GM19463 (cell line): ENCODE measurements around the gene GRAP.
A peak's percentile ranks its signal among the peaks of the same experiment; 100 is the strongest.

Experiments
- ATAC-seq: cut with Tn5 transposase; IDR thresholded peaks from one replicate; pipeline ENCODE4 v1.9.1; 2021; ENCODE audit warnings: mild to moderate bottlenecking, moderate library complexity; ENCODE audit not compliant: unreplicated experiment

Gene GRAP

GRCh38 chr17:19004421-19005136 lies 42.2 kb downstream of the GRAP start, which contains the start of gene FAM83G:
Gene FAM83G (minus strand): TSS chr17:19004764. CDS start chr17:19004041, 723 bp downstream.
- peak; percentile 86 for ATAC-seq

DNA sequence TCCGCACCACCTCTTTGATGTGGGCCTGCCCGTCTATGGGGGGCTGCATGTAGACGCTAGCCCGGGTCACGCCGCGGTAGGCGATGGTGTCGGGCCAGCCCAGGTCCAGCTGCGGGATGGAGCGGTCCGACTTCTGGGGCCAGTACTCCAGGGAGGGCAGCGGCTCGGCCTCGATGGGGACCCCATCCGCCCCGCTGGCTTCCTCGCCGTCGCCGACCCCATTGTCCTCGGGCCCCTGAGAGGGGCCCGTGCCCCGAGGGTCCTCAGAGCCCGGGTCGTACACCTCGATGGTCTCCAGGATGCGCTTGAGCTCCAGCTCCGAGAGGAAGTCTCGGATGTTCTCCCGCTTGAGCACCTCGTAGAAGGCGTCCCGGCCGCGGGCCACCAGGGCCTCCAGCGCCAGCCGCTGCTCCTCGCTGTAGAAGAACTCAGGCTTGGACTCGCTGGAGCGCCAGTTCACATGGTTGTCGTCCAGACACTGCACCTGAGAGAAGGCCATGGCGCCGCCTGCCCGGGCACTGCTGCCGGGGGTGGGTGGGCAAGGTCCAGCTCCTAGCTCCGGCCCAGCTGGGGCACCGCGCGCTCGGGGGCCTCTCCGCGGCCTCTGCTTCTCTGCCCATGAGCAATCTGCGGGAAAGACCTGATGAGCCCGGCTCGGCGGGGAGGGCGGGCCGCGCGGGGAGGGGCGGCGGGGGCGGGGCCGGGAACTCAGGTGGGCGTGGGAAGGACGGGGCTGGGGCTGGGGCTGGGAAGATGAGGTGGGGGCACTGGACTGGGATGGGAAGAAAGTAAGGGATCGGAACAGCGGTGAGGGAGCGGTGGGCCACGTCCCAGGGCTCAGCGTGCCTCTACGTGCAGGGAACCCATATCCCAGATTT lies 43.0 kb downstream of the GRAP start:
- peak; percentile 31 for ATAC-seq

DNA sequence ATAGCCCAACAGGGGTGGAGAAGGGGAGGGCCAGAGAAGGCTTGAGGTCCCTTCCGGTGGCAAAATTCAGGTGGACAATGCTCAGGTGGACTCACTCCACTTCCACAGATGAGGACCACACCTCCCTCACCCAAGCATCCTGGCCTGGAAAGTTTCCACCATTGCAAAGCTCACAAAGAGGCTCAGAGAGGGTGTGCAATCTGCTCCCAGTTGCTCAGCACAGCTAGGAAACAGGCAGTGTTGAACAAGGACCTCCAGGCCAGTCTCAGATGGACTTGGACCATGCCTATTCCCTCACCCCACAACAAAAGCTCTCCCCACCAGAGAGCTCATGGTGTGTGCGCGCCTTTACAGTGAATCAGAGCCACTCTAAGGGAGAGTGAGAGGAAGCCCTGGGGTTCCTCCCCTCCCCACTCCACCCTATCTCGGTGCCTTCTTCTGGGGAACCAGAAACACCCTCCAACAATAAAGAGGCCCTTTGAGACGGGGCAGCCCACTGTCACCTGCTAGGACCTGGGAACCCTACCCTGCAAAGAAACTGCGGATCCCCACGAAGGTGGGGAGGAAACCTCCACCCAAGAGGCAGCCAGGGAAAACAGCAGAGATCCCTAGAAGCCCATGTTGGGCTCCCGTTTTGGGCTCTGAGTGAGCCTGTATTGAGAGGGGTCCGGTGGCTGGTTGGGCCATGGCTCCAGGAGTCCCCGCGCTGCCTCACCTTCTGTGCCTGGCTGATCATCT lies 43.8 kb downstream of the GRAP start:
- no peak for ATAC-seq

DNA sequence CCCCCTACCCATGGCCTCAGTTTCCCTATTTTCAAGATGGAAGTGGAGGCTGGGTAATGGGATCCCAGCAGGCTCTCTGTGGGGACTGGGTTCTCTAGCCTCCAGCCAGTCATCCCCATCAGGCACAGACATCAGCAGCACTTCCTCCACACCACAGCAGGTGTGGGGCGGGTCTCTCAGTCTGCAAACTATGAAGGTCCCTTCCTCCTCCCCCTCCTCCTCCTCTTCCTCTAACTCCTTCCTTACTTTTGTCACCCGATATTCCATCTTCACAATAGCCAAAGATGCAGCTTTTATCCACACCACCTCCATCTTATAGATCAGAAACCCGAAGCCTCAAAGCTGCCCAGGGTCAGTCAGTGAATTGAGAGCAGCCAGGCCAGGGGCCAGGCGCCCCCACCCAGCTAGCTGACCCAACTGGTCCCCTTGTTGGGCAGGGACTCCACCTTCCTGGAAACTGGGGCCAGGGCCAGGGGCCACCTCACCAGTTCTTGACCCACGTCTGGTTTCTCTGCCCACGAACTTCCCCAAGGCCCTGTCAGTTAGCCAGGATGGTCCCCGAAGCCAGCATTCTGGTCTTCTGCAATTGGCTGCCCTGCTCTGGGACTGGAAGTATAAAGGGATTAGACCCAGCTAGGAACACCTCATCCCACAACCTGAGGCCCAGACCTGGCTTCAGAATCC lies 44.7 kb downstream of the GRAP start:
- ATAC-seq = no peak

DNA sequence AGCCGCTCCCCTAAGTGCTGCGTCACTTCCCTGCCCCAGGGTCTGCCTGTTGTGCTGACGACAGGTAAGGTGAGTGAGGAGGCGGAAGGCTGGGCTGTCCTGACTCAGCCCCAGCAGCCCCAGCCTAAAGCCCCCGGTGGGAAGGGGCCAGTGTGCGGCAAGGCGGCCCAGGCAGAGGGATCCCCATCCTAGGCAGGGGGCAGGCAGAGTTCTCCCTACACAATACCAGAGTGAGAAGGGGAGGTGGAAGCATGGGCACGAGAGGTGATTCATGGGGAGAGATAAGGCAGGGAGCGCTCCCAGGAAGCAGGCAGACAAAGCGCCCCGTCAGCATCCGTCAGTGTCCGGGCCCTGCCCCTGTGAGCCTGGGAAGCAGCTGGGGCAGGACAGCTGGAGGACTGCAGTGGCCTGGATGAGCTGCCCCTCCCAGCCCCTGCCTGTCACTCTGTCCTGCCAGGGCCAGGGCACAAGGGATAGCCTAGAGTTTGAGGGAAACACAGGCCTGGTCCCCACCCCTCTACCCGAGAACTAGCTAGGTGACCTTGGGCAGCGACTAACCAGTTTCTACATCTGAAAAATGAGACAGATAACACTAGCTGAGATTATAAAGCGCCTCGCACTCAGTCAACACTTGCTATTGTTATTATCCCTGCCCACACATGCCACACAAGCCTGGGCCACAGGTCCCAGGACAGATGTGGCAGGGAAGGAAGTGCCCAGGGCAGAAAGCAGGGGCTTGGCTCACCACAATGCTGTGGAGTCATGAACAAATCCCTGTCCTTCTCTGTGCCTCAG lies 46.0 kb downstream of the GRAP start:
- ATAC-seq = no peak

DNA sequence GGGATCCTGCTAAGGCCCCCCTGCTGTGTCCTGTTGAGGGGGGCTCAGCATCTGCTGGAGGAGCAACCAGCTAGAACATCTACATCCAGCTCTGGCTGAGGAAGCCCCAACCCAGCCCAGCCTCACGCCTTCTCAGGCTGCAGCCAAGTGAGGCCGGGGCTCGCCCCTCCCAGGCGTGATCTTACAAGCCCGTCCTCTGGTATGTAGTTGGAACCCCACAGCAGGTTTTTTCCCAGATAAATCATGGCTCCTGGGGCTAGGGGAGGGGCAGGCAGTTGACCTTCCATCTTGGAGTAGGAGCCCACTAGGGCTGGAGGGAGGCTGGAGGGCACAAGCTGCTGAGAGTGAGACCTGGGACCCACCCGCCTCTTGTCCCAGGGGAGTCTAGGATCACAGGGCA lies 46.8 kb downstream of the GRAP start:
- ATAC-seq = no peak

GRCh38 chr17:18999394-18999793 lies 47.4 kb downstream of the GRAP start:
- no peak for ATAC-seq

- no peak for ATAC-seq
Observed at GRCh38 chr17:18997650-18998196, 49.0 kb downstream of the GRAP start.

DNA sequence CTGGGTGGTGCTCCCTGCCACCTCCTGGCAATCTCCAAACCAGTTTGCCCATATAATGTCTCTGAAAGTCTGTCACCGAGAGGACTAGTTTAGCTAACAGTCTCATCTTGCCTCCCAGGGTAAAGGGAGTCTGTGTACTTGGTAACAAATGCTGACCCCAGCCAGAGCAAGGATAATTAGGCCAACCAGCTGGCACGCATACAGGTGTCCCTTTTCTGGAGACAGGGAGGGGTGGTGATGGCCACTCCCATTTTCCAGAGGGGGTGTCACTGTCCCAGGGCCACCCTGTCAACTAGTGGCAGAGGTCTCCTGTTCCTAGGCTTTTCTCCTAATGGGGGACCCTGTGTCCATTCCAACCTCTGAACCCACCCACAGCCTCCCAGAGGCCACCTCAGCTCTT lies 50.3 kb downstream of the GRAP start:
- ATAC-seq = no peak

DNA sequence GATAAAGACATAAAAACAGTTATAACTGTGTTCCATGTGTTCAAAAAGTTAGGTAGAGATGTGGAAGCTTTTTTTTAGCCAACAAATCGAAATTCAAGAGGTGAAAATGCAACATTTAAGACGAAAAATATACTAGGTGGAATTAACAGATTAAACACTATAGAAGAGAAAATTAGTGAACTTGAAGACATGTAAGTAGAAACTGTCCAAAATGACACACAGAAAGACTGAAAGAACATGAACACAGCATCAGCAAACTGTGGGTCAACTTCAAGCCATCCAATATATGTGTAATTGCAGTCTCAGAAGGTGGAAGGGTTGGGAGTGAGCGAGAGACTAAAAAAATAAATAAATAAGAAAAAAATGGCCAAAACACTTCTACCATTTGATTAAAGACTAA lies 51.5 kb downstream of the GRAP start:
- ATAC-seq = no peak

- no peak for ATAC-seq
Observed at GRCh38 chr17:18994631-18995030, 52.1 kb downstream of the GRAP start.

- ATAC-seq = no peak
Observed at GRCh38 chr17:18993905-18994526, 52.7 kb downstream of the GRAP start.

GRCh38 chr17:18992454-18993130 lies 54.2 kb downstream of the GRAP start:
- no peak for ATAC-seq

- ATAC-seq = no peak
Observed at GRCh38 chr17:18991531-18992315, 55.0 kb downstream of the GRAP start.

DNA sequence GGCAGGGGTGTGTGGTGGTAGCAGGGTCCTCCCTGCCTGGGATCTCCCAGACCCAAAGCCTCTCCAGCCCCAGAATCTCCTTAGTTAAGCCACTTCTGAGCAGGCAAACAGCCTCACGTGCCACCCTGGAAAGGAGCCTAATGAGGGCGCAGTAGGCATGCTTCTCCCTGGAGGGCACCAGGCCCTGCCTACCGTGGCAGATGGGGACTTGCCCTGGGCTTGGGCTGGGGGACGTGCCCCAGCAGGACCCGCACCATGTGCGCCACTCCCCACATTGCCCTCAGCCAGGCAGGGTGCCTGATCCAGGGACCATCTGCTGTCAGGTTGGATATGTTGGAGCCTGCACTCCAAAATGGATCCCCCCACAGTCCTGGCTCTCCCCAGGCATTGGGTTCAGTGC lies 56.4 kb downstream of the GRAP start:
- ATAC-seq = no peak

DNA sequence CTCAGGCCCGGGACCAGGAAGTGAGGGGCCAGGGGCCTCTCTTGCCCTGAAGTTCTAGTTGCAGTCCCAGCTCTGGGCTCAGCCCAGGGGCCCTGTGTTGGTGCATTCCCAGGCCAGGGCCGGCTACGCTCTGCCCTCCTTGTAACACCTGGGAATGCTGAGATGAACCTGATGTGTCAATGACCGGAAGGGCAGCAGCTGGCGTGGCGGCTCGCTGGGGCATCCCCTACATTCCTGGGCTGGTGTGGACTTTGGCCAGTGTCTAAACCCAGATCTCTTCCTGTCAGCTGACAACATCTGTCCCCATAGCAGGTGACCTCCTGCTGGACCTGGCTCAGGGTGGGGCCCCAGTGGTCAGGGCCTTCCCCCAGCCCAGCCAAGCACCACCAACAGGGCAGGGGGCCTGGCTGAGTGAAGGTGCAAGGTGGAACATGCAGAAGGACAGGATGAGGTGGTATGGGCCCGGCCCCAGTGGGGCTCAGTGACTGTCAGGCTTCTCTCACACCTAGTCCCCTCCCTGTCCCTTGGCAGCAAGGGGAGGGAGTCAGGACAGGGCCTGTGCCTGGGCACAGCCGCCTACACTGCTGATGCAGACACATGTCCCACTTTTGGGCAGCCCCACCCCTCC lies 58.1 kb downstream of the GRAP start:
- ATAC-seq = no peak

DNA sequence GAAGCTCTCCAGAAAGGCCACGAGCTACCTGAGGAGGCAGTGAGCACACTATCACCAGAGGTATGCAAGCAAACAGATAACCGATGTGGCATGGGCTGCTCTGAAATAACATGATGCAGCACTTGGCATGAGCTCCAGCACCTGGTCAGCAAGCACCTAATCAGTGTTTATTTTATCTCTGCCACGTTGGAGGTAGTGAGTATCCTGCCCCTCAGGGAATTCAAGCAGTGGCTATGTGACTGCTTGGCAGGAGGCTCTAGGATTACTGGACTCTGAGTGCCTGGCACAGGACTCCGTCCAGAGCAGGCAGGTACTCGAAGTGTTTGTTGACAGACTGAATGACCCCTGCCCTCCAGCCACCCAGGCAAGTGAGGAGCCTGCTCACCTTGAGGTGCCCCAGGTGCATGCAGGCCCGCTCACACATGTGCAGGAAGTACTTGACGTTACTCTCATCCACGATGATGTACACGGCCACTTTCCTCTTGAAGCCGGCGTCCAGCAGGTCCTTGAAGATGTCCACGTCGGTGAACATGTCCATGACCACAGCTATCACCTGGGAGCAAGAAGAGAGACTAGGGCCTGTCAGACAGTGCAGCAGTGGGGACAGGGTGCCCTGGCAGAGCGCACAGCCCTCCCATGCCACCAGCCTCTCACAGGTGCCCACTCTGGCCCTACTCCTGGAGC lies 58.8 kb downstream of the GRAP start:
- ATAC-seq = no peak
